H1 (cell line): ENCODE results near the gene ALX1.

Source experiments
- HDAC6 ChIP-seq: IDR thresholded peaks from one replicate; pipeline ENCODE4 v1.7.1; 2012; ENCODE audit warnings: low read depth, mild to moderate bottlenecking, inconsistent platforms, low read length, moderate library complexity
- JUN ChIP-seq: IDR thresholded peaks from 2 replicates; pipeline ENCODE4 v1.6.1; 2011; ENCODE audit warnings: low read depth, mild to moderate bottlenecking, improper control_type of control experiment, low read length
- JUND ChIP-seq: IDR thresholded peaks from 2 replicates; pipeline ENCODE4 v1.6.1; 2011; ENCODE audit warnings: mild to moderate bottlenecking, improper control_type of control experiment, low read length
- SRF ChIP-seq: IDR thresholded peaks from 2 replicates; pipeline ENCODE4 v1.6.1; 2011; ENCODE audit warnings: mild to moderate bottlenecking, low read depth, low read length, moderate library complexity
- TEAD4 ChIP-seq: IDR thresholded peaks from 2 replicates; pipeline ENCODE4 v1.6.1; 2012; ENCODE audit warnings: low read depth, low read length, inconsistent platforms, mixed read lengths
- YY1 ChIP-seq: IDR thresholded peaks from 2 replicates; pipeline ENCODE4 v1.6.1; 2011; ENCODE audit warnings: low read depth, mild to moderate bottlenecking, low read length
- TF ChIP-seq, protein P1 (sequence below), 3 experiments: IDR thresholded peaks; 1 replicate in 2 of 3; 2 replicates in 1 of 3; pipeline versions ENCODE4 v1.5.1 to v1.6.1; 2011; ENCODE audit warnings: low read length in 3 of 3, mild to moderate bottlenecking in 3 of 3, inconsistent platforms in 2 of 3, low read depth in 1 of 3, moderate library complexity in 1 of 3; ENCODE audit not compliant: insufficient read depth in 1 of 3; ENCODE audit errors: control extremely low read depth in 1 of 3
- TF ChIP-seq, protein P2 (sequence below): IDR thresholded peaks from 2 replicates; pipeline ENCODE4 v1.6.1; 2012; ENCODE audit warnings: inconsistent platforms

DNA sequence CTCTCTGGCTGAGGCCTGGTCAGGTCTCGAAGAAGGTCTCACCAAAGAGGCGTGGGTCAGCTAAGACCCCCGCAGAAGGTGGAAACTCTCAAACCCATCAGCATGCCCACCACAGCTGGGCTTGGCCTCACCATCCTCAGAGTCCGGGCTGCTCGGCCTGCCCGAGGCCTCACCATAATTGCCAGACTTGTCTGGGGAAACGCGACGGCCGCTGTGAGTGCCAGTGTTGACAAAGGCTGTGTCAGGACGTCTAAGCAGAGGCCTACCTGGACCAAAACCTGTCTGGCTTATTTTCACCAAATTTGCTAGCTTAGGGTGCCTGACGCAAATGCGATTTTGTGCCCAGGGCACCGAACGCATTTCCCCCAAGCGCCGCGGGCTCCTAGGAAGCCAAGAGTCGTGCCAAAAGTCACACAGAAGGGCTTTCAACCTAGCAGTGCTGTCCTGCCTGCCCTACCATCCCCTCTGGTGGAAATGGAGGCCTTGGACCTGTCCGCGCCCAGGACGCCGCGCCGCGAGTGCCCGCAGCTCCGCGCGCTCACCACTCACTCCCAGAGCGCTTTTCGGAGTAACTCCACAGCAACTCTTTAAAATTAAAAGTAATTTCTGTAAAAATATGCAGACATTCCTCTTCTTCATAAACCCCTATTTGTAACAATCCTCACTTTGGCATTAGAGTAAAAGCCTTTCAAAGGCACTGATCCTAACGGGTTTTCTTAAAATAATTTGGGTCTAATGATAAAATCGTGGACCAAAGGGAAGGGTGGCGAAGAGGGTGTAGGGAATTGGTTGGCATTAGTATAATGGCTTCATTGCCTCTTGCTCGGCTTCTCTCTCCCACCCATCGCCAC, 1.2 kb upstream of the ALX1 start:
- TF ChIP-seq, protein P1, sequence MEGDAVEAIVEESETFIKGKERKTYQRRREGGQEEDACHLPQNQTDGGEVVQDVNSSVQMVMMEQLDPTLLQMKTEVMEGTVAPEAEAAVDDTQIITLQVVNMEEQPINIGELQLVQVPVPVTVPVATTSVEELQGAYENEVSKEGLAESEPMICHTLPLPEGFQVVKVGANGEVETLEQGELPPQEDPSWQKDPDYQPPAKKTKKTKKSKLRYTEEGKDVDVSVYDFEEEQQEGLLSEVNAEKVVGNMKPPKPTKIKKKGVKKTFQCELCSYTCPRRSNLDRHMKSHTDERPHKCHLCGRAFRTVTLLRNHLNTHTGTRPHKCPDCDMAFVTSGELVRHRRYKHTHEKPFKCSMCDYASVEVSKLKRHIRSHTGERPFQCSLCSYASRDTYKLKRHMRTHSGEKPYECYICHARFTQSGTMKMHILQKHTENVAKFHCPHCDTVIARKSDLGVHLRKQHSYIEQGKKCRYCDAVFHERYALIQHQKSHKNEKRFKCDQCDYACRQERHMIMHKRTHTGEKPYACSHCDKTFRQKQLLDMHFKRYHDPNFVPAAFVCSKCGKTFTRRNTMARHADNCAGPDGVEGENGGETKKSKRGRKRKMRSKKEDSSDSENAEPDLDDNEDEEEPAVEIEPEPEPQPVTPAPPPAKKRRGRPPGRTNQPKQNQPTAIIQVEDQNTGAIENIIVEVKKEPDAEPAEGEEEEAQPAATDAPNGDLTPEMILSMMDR (IDR thresholded peaks at IDR 0.05; ENCODE audit: control extremely low read depth in 1 of 3, insufficient read depth in 1 of 3, low read depth in 1 of 3, low read length in 3 of 3), result no peak
- no peak for TF ChIP-seq JUN
- TF ChIP-seq, protein P2, sequence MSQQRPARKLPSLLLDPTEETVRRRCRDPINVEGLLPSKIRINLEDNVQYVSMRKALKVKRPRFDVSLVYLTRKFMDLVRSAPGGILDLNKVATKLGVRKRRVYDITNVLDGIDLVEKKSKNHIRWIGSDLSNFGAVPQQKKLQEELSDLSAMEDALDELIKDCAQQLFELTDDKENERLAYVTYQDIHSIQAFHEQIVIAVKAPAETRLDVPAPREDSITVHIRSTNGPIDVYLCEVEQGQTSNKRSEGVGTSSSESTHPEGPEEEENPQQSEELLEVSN, result no peak
- no peak for TF ChIP-seq HDAC6
- TF ChIP-seq SRF, result no peak
- no peak for TF ChIP-seq YY1
- TF ChIP-seq JUND, result no peak
- TF ChIP-seq TEAD4, result no peak
